Smooth muscle cell (in vitro differentiated cells): ENCODE data around the gene PPP1R1C. TPM values are rescaled to one million over a fixed set of nuclear protein-coding genes. Genes with fewer than 3 reads are reported as not detected.
A peak's percentile ranks its signal among the peaks of the same experiment; 100 is the strongest.

Experiments
- DNase-seq: peaks from one replicate; lab custom pipeline; 2025; ENCODE audit not compliant: unreplicated experiment; lab: John Stamatoyannopoulos, UW
- H2AFZ ChIP-seq: fragments of 200-600 bp; sonication (generic); 2 replicates; pipeline ENCODE4 v1.6.0; 2016; ENCODE audit warnings: antibody characterized with exemption, low read depth, mild to moderate bottlenecking
- H3F3A ChIP-seq: fragments of 200-600 bp; sonication (generic); 2 replicates; pipeline ENCODE4 v1.6.0; 2017; ENCODE audit warnings: antibody characterized with exemption, low read depth
- H3K27ac ChIP-seq: fragments of 200-600 bp; sonication (generic); 2 replicates; pipeline ENCODE4 v1.5.1; 2016; ENCODE audit warnings: low read depth, mild to moderate bottlenecking
- H3K27me3 ChIP-seq: fragments of 200-600 bp; sonication (generic); 2 replicates; pipeline ENCODE4 v1.6.1; 2016; ENCODE audit warnings: low read depth, mild to moderate bottlenecking
- H3K36me3 ChIP-seq: fragments of 200-600 bp; sonication (generic); 2 replicates; pipeline ENCODE4 v1.5.1; 2016; ENCODE audit warnings: low read depth
- H3K4me1 ChIP-seq: fragments of 200-600 bp; sonication (generic); 2 replicates; pipeline ENCODE4 v1.5.1; 2016; ENCODE audit warnings: low read depth
- H3K4me2 ChIP-seq: fragments of 200-600 bp; sonication (generic); 2 replicates; pipeline ENCODE4 v1.6.0; 2016; ENCODE audit warnings: mild to moderate bottlenecking
- H3K4me3 ChIP-seq: fragments of 200-600 bp; sonication (generic); 2 replicates; pipeline ENCODE4 v1.5.1; 2016; ENCODE audit warnings: mild to moderate bottlenecking
- H3K79me2 ChIP-seq: fragments of 200-600 bp; sonication (generic); 2 replicates; pipeline ENCODE4 v1.6.0; 2016; ENCODE audit warnings: low read depth, mild to moderate bottlenecking
- H3K9ac ChIP-seq: fragments of 200-600 bp; sonication (generic); 2 replicates; pipeline ENCODE4 v1.6.0; 2016; ENCODE audit warnings: low read depth
- H3K9me3 ChIP-seq: fragments of 200-600 bp; sonication (generic); replicated peaks from 2 replicates; pipeline ENCODE4 v1.5.1; 2016; ENCODE audit warnings: low read depth
- H4K20me1 ChIP-seq: fragments of 200-600 bp; sonication (generic); 2 replicates; pipeline ENCODE4 v1.6.0; 2016; ENCODE audit warnings: low read depth
- WGBS: methylation state at CpG from one replicate; pipeline ENCODE4 v1.1.7; 2016; ENCODE audit warnings: low lambda C conversion rate; 5-methylcytosine and 5-hydroxymethylcytosine counted together
- polyA plus RNA-seq: library from polyadenylated mRNA; unstranded; fragments of >200 nt; fragmentation: Nextera tagmentation; extraction: Ambion mirVana; gene quantifications from 2 replicates; pipeline ENCODE4 v1.2.1, GENCODE V29; 2016
- total RNA-seq: library from RNA; depleted of rRNA; stranded (reverse); fragments of >200 nt; gene quantifications from 2 replicates; pipeline ENCODE4 v1.2.3, GENCODE V29; 2014
- TF ChIP-seq, protein P1 (sequence below): fragments of 200-600 bp; sonication (generic); IDR thresholded peaks from 2 replicates; pipeline ENCODE4 v1.5.1; 2017; ENCODE audit warnings: borderline replicate concordance, mild to moderate bottlenecking, antibody characterized with exemption; ENCODE audit not compliant: insufficient read depth, poor library complexity, severe bottlenecking

The PPP1R1C gene
- total and polyA plus RNA-seq, 2 experiments from 2014 or later: 2.3 to 3.3 TPM

DNA sequence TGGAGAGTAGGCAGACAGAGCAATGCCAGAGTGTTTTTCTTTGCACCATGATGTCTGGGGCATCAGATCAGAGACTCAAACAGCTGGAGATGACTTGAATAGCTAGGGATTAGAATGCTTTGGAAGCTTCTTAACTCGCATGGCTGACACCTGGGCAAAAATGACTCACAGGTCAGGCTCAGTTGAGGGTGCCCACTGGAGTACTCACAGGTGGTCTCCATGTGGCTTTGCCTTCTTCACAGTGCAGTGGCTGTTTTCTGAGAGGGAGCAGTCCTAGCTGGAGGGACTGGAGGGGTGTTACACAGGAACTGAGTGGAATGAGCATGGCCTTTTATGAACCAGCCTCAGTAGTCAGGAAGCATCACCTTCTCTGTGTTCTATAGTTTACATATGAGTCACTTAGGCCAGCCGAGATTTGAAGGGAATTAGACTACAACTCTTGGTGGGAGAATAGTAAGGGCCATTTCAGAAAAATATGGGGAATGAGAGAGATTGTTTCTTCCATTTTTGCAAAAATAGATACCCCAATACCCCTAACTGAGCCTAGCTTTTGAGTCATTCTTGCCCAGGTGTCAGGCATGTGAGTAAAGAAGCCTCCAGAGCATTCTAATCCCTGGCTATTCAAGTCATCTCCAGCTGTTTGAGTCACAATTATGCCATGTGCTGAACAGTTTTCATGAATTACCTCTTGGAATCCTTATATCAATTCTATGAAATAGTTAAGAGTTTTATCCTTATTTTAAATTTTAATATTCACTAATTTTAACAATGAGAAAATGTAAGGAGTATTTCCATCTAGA, 7.1 kb upstream of the PPP1R1C start:
- H3K4me3 ChIP-seq: no peak overlapping the region
- peak overlapping the region; percentile 24 for H3K9ac ChIP-seq
- H3K27ac ChIP-seq: peak overlapping the region; percentile 88
- H3K4me2 ChIP-seq: no peak overlapping the region
- H2AFZ ChIP-seq: no peak overlapping the region
- H3K36me3 ChIP-seq: no peaks in the 10 kb centered on the region
- no peak for DNase-seq
- no peaks in the 10 kb centered on the region for H4K20me1 ChIP-seq
- TF ChIP-seq, protein P1, sequence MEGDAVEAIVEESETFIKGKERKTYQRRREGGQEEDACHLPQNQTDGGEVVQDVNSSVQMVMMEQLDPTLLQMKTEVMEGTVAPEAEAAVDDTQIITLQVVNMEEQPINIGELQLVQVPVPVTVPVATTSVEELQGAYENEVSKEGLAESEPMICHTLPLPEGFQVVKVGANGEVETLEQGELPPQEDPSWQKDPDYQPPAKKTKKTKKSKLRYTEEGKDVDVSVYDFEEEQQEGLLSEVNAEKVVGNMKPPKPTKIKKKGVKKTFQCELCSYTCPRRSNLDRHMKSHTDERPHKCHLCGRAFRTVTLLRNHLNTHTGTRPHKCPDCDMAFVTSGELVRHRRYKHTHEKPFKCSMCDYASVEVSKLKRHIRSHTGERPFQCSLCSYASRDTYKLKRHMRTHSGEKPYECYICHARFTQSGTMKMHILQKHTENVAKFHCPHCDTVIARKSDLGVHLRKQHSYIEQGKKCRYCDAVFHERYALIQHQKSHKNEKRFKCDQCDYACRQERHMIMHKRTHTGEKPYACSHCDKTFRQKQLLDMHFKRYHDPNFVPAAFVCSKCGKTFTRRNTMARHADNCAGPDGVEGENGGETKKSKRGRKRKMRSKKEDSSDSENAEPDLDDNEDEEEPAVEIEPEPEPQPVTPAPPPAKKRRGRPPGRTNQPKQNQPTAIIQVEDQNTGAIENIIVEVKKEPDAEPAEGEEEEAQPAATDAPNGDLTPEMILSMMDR: no peak
- H3K79me2 ChIP-seq: no peaks in the 10 kb centered on the region
- H3K27me3 ChIP-seq: no peaks in the 10 kb centered on the region
- H3F3A ChIP-seq: no peaks in the 10 kb centered on the region
- H3K4me1 ChIP-seq: no peaks in the 10 kb centered on the region
- WGBS: 52% methylated on average over 2 of the region's 2 CpGs
- H3K9me3 ChIP-seq: no peaks in the 10 kb centered on the region

DNA sequence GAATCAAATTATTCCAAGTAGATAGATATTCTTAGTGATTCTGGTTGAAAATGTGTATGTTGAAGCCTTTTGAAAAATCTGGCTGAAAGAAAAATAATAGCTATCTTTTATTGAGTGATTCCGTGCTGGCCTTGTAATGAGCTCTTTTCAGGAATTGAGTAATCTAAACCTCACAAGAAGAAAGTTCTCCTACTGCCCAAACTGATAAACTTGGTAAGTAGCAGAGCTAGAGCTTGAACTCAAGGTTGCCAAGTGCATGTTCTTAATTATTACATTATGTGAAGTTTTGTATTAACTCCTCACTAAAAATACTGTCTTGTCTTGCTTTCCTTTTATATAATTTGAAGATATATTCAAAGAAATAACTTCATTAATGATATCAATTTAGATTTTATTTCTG, 1.6 kb upstream of the PPP1R1C start:
- Histone ChIP-seq H3K9me3 (no peaks in the 10 kb centered on the region), H3K27ac (no peak overlapping the region), H3K4me1 (no peaks in the 10 kb centered on the region), H4K20me1 (no peaks in the 10 kb centered on the region), H3F3A (no peaks in the 10 kb centered on the region), H3K27me3 (no peaks in the 10 kb centered on the region), H3K4me3 (no peak overlapping the region), H3K79me2 (no peaks in the 10 kb centered on the region), H2AFZ (no peak overlapping the region), H3K36me3 (no peaks in the 10 kb centered on the region), H3K9ac (no peak overlapping the region), H3K4me2 (no peak overlapping the region)
- TF ChIP-seq, protein P1: no peak
- DNase-seq: no peak
- WGBS: 69% methylated on average over 1 of the region's 1 CpG

DNA sequence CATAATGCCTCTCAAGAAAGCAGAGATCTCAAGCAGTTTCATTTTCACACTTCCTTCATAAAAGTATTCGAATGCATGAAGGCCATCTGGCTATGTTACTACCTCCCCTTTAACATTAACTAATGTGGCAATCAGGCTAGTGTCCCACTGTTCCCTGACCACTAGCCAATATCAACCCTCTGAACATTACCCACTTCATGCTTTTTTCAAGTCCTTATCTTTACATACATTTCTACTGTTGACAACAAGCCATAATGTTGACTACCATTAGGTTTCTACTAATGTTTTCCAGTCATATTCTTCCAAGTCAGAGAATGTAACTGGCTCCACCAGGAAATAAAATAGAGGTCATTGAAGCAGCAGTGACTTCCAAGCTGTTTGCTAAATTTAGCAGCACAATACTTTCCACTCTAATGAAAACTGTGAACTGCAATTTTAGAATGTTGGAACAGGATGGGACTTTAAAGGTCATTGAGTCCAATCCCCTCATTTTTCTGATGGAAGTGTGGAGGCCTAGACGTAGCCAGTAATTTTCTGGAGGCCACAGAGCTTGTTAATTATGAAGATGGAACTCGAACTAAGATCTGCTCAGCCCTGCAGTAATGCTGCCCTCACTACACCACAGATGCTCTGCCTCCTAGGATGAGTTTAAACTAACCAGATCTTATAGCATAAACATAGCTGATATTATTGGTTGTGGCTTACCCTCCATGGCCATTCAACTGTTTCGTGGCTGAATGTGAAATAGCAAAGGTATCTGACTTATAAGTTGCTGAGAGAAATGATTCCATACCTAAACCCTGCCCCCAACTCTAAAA, 630 bp upstream of the PPP1R1C start:
- Histone ChIP-seq H3K36me3 (no peaks in the 10 kb centered on the region), H4K20me1 (no peaks in the 10 kb centered on the region), H3K4me1 (no peaks in the 10 kb centered on the region), H3K79me2 (no peaks in the 10 kb centered on the region), H3K27ac (no peak overlapping the region), H3K9ac (no peak overlapping the region), H3K4me3 (no peak overlapping the region), H2AFZ (no peak overlapping the region), H3K27me3 (no peaks in the 10 kb centered on the region), H3K4me2 (no peak overlapping the region), H3K9me3 (no peaks in the 10 kb centered on the region), H3F3A (no peaks in the 10 kb centered on the region)
- no peak for DNase-seq
- 77% methylated on average over 4 of the region's 4 CpGs for WGBS
- TF ChIP-seq, protein P1: no peak
